Hepatocyte (in vitro differentiated cells): ENCODE results near the gene MCF2L2.

Source experiments
- CTCF ChIP-seq: fragments of 200-600 bp; sonication (generic); IDR thresholded peaks from 2 replicates; pipeline ENCODE4 v1.5.1; 2016; ENCODE audit warnings: antibody characterized with exemption, mild to moderate bottlenecking; ENCODE audit not compliant: poor library complexity
- EZH2 ChIP-seq: fragments of 200-600 bp; sonication (generic); IDR thresholded peaks from 2 replicates; pipeline ENCODE4 v1.6.1; 2016; ENCODE audit warnings: antibody characterized with exemption, mild to moderate bottlenecking, borderline replicate concordance

GRCh38 chr3:183293966-183294365, 134.5 kb downstream of the MCF2L2 start:
- TF ChIP-seq CTCF (no peak), EZH2 (no peak)
